ENCODE results near the gene RHBDL1.
A peak's percentile ranks its signal among the peaks of the same experiment; 100 is the strongest.

The RHBDL1 gene

GRCh38 chr16:652454-653305 lies 22.8 kb upstream of the RHBDL1 start:
- DNase-seq (ENCODE audit: low read depth in 1 of 2, low spot score in 1 of 2): no peak

GRCh38 chr16:654034-654433 lies 21.4 kb upstream of the RHBDL1 start:
- DNase-seq (ENCODE audit: low read depth in 1 of 2, low spot score in 1 of 2): no peak

GRCh38 chr16:657487-657886 lies 18.0 kb upstream of the RHBDL1 start:
- DNase-seq (ENCODE audit: low read depth in 1 of 2, low spot score in 1 of 2): no peak

GRCh38 chr16:658679-659571 lies 16.5 kb upstream of the RHBDL1 start:
- DNase-seq (ENCODE audit: low read depth in 1 of 2, low spot score in 1 of 2): no peak

GRCh38 chr16:659618-660017 lies 15.9 kb upstream of the RHBDL1 start:
- DNase-seq (ENCODE audit: low read depth in 1 of 2, low spot score in 1 of 2): no peak

GRCh38 chr16:660132-660458 lies 15.4 kb upstream of the RHBDL1 start:
- no peak for DNase-seq (ENCODE audit: low read depth in 1 of 2, low spot score in 1 of 2)

- DNase-seq (ENCODE audit: low read depth in 1 of 2, low spot score in 1 of 2): peak; percentile 35 to 58
Measured at GRCh38 chr16:660459-661183, 14.8 kb upstream of the RHBDL1 start.

GRCh38 chr16:661184-661821 lies 14.2 kb upstream of the RHBDL1 start:
- DNase-seq (ENCODE audit: low read depth in 1 of 2, low spot score in 1 of 2): no peak

- no peak for DNase-seq (ENCODE audit: low read depth in 1 of 2, low spot score in 1 of 2)
Measured at GRCh38 chr16:662095-662494, 13.4 kb upstream of the RHBDL1 start.

GRCh38 chr16:662597-662996 lies 12.9 kb upstream of the RHBDL1 start:
- DNase-seq (ENCODE audit: low read depth in 1 of 2, low spot score in 1 of 2): no peak

GRCh38 chr16:666572-666971 lies 8.9 kb upstream of the RHBDL1 start:
- no peak for DNase-seq (ENCODE audit: low read depth in 1 of 2, low spot score in 1 of 2)

GRCh38 chr16:667113-667779 lies 8.2 kb upstream of the RHBDL1 start:
- no peak for DNase-seq (ENCODE audit: low read depth in 1 of 2, low spot score in 1 of 2)

- DNase-seq (ENCODE audit: low read depth in 1 of 2, low spot score in 1 of 2): peak; percentile 86 to 92
Measured at GRCh38 chr16:667780-668518, 7.5 kb upstream of the RHBDL1 start, which contains the start of gene RHOT2. RHOT2 (plus strand) TSS chr16:668132; CDS start chr16:668200, 68 bp downstream.

GRCh38 chr16:668519-669171 lies 6.8 kb upstream of the RHBDL1 start:
- no peak for DNase-seq (ENCODE audit: low read depth in 1 of 2, low spot score in 1 of 2)

- DNase-seq (ENCODE audit: low read depth in 1 of 2, low spot score in 1 of 2): no peak
Measured at GRCh38 chr16:669666-670065, 5.8 kb upstream of the RHBDL1 start.

- no peak for DNase-seq (ENCODE audit: low read depth in 1 of 2, low spot score in 1 of 2)
Measured at GRCh38 chr16:670485-671352, 4.8 kb upstream of the RHBDL1 start.

GRCh38 chr16:671353-672131 lies 3.9 kb upstream of the RHBDL1 start:
- no peak for DNase-seq (ENCODE audit: low read depth in 1 of 2, low spot score in 1 of 2)

GRCh38 chr16:672371-672770 lies 3.1 kb upstream of the RHBDL1 start:
- no peak for DNase-seq (ENCODE audit: low read depth in 1 of 2, low spot score in 1 of 2)
